H1 (cell line): ENCODE results near the gene CELF6. TPM values are rescaled to one million over a fixed set of nuclear protein-coding genes. Genes with fewer than 3 reads are reported as not detected.

ENCODE experiments used
- CTCF ChIA-PET: fragments of 300-600 bp; sonication (Branson Sonifier 250); formaldehyde crosslinking; loops from one replicate; lab custom pipeline; 2021; ENCODE audit not compliant: partially characterized antibody; lab: Charles Lee
- POLR2A ChIA-PET: fragments of 300-600 bp; sonication (Branson Sonifier 250); formaldehyde crosslinking; loops from one replicate; lab custom pipeline; 2021; ENCODE audit warnings: inconsistent platforms; ENCODE audit not compliant: partially characterized antibody; lab: Charles Lee
- DNase-seq, 2 experiments: peaks; one replicate each; pipeline versions ENCODE4 v3.0.0 to v3.0.0-alpha.2; 2010 to 2022; ENCODE audit warnings: low spot score in 2 of 2, low read depth in 1 of 2, mixed read lengths in 1 of 2
- FAIRE-seq: peaks from 2 replicates; lab custom pipeline; 2011; peaks lifted over from hg19 to GRCh38; lab: Jason Lieb, UNC
- H2AFZ ChIP-seq: 2 replicates; pipeline ENCODE4 v1.8.1; 2012; ENCODE audit warnings: low read length, inconsistent platforms
- H2AK5ac ChIP-seq: 2 replicates; pipeline ENCODE4 v1.6.1; 2013; ENCODE audit warnings: low read depth, low read length
- H2BK120ac ChIP-seq: replicated peaks from 2 replicates; pipeline ENCODE3; 2013; ENCODE audit warnings: low read depth, low read length, inconsistent platforms
- H2BK12ac ChIP-seq: 2 replicates; pipeline ENCODE4 v1.6.1; 2013; ENCODE audit warnings: low read depth, low read length
- H2BK15ac ChIP-seq: 2 replicates; pipeline ENCODE4 v1.6.1; 2013; ENCODE audit warnings: low read length
- H2BK20ac ChIP-seq: 2 replicates; pipeline ENCODE4 v1.6.1; 2013; ENCODE audit warnings: low read length
- H2BK5ac ChIP-seq: 2 replicates; pipeline ENCODE4 v1.6.1; 2013; ENCODE audit warnings: low read depth, low read length
- H3K14ac ChIP-seq: 2 replicates; pipeline ENCODE4 v1.6.1; 2013; ENCODE audit warnings: inconsistent platforms; ENCODE audit not compliant: insufficient read length
- H3K18ac ChIP-seq: 2 replicates; pipeline ENCODE4 v1.6.1; 2013; ENCODE audit warnings: low read length; ENCODE audit errors: extremely low read depth
- H3K23ac ChIP-seq: 2 replicates; pipeline ENCODE4 v1.6.1; 2013; ENCODE audit warnings: inconsistent platforms; ENCODE audit not compliant: insufficient read length
- H3K23me2 ChIP-seq: 2 replicates; pipeline ENCODE4 v1.6.1; 2013; ENCODE audit warnings: low read depth, low read length
- H3K27ac ChIP-seq: 2 replicates; pipeline ENCODE4 v1.6.1; 2011; ENCODE audit warnings: low read depth, low read length, inconsistent platforms
- H3K27me3 ChIP-seq, 4 experiments: replicated peaks in 1 of 4; 1 replicate in 1 of 4; 2 replicates in 3 of 4; pipeline versions ENCODE4 v1.6.1 to v1.8.1; 2011 to 2013; ENCODE audit warnings: low read length in 3 of 4, mild to moderate bottlenecking in 3 of 4, inconsistent platforms in 2 of 4, mixed read lengths in 2 of 4, moderate library complexity in 1 of 4; ENCODE audit not compliant: control insufficient read depth in 3 of 4, insufficient read depth in 3 of 4; ENCODE audit errors: extremely low read depth in 1 of 4
- H3K36me3 ChIP-seq, 4 experiments: 2 replicates each; pipeline versions ENCODE4 v1.6.1 to v1.8.1; 2011 to 2013; ENCODE audit warnings: mild to moderate bottlenecking in 4 of 4, low read length in 3 of 4, moderate library complexity in 2 of 4, control low read depth in 1 of 4, inconsistent platforms in 1 of 4; ENCODE audit not compliant: insufficient read depth in 4 of 4, control insufficient read depth in 2 of 4
- H3K4ac ChIP-seq: replicated peaks from 2 replicates; pipeline ENCODE3; 2013; ENCODE audit warnings: low read length, low read depth, mixed read lengths, inconsistent platforms; ENCODE audit not compliant: insufficient read length
- H3K4me1 ChIP-seq, 4 experiments: replicated peaks in 1 of 4; 1 replicate in 1 of 4; 2 replicates in 3 of 4; pipeline versions ENCODE4 v1.6.1 to v1.8.1; 2011 to 2013; ENCODE audit warnings: low read length in 3 of 4, inconsistent platforms in 2 of 4, mixed read lengths in 1 of 4; ENCODE audit not compliant: insufficient read depth in 4 of 4, control insufficient read depth in 3 of 4
- H3K4me2 ChIP-seq, 2 experiments: 2 replicates each; pipeline versions ENCODE4 v1.6.1 to v1.8.1; 2011 to 2013; ENCODE audit warnings: low read depth in 2 of 2, low read length in 2 of 2, control low read depth in 1 of 2, inconsistent platforms in 1 of 2, mild to moderate bottlenecking in 1 of 2; ENCODE audit not compliant: insufficient read depth in 1 of 2
- H3K4me3 ChIP-seq, 4 experiments: fragments of 200-600, 300-600 bp in 1 of 4; sonication (generic), shearing (Covaris generic), sonication (Bioruptor Twin) in 1 of 4; 2 replicates each; pipeline versions ENCODE4 v1.5.1 to v1.8.1; 2011 to 2016; ENCODE audit warnings: low read length in 4 of 4, low read depth in 3 of 4, control low read depth in 2 of 4, inconsistent platforms in 2 of 4, mild to moderate bottlenecking in 2 of 4, mixed read lengths in 1 of 4, moderate library complexity in 1 of 4; ENCODE audit not compliant: insufficient read depth in 2 of 4; ENCODE audit errors: extremely low read depth in 1 of 4
- H3K56ac ChIP-seq: replicated peaks from 2 replicates; pipeline ENCODE3; 2013; ENCODE audit warnings: low read depth, mild to moderate bottlenecking, mixed read lengths, low read length, inconsistent platforms; ENCODE audit not compliant: insufficient read length
- H3K79me1 ChIP-seq: 2 replicates; pipeline ENCODE4 v1.6.1; 2013; ENCODE audit warnings: low read depth, low read length, control low read depth
- H3K79me2 ChIP-seq, 2 experiments: 2 replicates each; pipeline versions ENCODE4 v1.6.1 to v1.8.1; 2012 to 2013; ENCODE audit warnings: low read length in 2 of 2, mild to moderate bottlenecking in 2 of 2, inconsistent platforms in 1 of 2; ENCODE audit not compliant: insufficient read depth in 2 of 2, control insufficient read depth in 1 of 2
- H3K9ac ChIP-seq, 4 experiments: replicated peaks in 1 of 4; 1 replicate in 1 of 4; 2 replicates in 3 of 4; pipeline versions ENCODE4 v1.6.1 to v1.8.1; 2011 to 2013; ENCODE audit warnings: low read depth in 3 of 4, low read length in 3 of 4, control low read depth in 2 of 4, mild to moderate bottlenecking in 2 of 4, moderate library complexity in 2 of 4, inconsistent platforms in 1 of 4; ENCODE audit errors: extremely low read depth in 1 of 4
- H3K9me3 ChIP-seq, 2 experiments: 2 replicates each; pipeline versions ENCODE4 v1.6.1 to v1.8.1; 2012 to 2013; ENCODE audit warnings: mild to moderate bottlenecking in 2 of 2, moderate library complexity in 2 of 2, control low read depth in 1 of 2, inconsistent platforms in 1 of 2, low read depth in 1 of 2, low read length in 1 of 2, mixed read lengths in 1 of 2; ENCODE audit not compliant: insufficient read depth in 2 of 2
- H4K20me1 ChIP-seq, 2 experiments: replicated peaks in 1 of 2; 2 replicates each; pipeline versions ENCODE3 to v1.8.1; 2011 to 2013; ENCODE audit warnings: inconsistent platforms in 2 of 2, low read length in 2 of 2, mild to moderate bottlenecking in 1 of 2; ENCODE audit not compliant: insufficient read depth in 2 of 2, control insufficient read depth in 1 of 2
- H4K5ac ChIP-seq: 2 replicates; pipeline ENCODE4 v1.6.1; 2013; ENCODE audit warnings: low read length, low read depth, mixed read lengths, inconsistent platforms; ENCODE audit not compliant: insufficient read length
- H4K8ac ChIP-seq: 2 replicates; pipeline ENCODE4 v1.8.0; 2013; ENCODE audit warnings: mild to moderate bottlenecking, moderate library complexity, low read length, inconsistent platforms; ENCODE audit not compliant: insufficient read depth; ENCODE audit errors: extremely low read depth
- H4K91ac ChIP-seq: replicated peaks from 2 replicates; pipeline ENCODE3; 2013; ENCODE audit warnings: low read length, mixed read lengths, inconsistent platforms; ENCODE audit not compliant: insufficient read length
- CBX5 ChIP-seq: fragments of 300-800, 300-1000 bp; sonication (generic); IDR thresholded peaks from 2 replicates; pipeline ENCODE4 v1.7.1; 2016; ENCODE audit warnings: antibody characterized with exemption, low read length, low read depth
- CEBPB ChIP-seq: IDR thresholded peaks from 2 replicates; pipeline ENCODE4 v1.6.1; 2012; ENCODE audit warnings: low read depth, low read length
- CHD1 ChIP-seq: IDR thresholded peaks from 2 replicates; pipeline ENCODE4 v1.6.1; 2012; ENCODE audit warnings: low read depth, low read length, improper control_type of control experiment
- JUND ChIP-seq: IDR thresholded peaks from 2 replicates; pipeline ENCODE4 v1.6.1; 2011; ENCODE audit warnings: mild to moderate bottlenecking, improper control_type of control experiment, low read length
- KDM5A ChIP-seq: fragments of 200-600 bp; IDR thresholded peaks from 2 replicates; pipeline ENCODE4 v1.7.1; 2012; ENCODE audit warnings: mild to moderate bottlenecking, low read length, inconsistent platforms, mixed read lengths
- POLR2A ChIP-seq, 2 experiments: IDR thresholded peaks; 1 replicate in 1 of 2; 2 replicates in 1 of 2; pipeline ENCODE4 v1.6.1; 2011; ENCODE audit warnings: low read depth in 2 of 2, low read length in 2 of 2, mild to moderate bottlenecking in 2 of 2; ENCODE audit errors: control extremely low read depth in 1 of 2
- RXRA ChIP-seq: IDR thresholded peaks from 2 replicates; pipeline ENCODE4 v1.6.1; 2011; ENCODE audit warnings: low read depth, mild to moderate bottlenecking, low read length, moderate library complexity; ENCODE audit not compliant: insufficient read depth
- SIX5 ChIP-seq: IDR thresholded peaks from 2 replicates; pipeline ENCODE4 v1.6.1; 2011; ENCODE audit warnings: mild to moderate bottlenecking, low read depth, low read length
- TBP ChIP-seq: IDR thresholded peaks from 2 replicates; pipeline ENCODE4 v1.6.1; 2011; ENCODE audit warnings: low read depth, low read length, improper control_type of control experiment
- WGBS, 2 experiments: shearing (Covaris generic) in 1 of 2; methylation state at CpG; one replicate each; pipeline versions ENCODE4 v1.1.6 to v1.1.7; 2013 to 2015; ENCODE audit warnings: low lambda C conversion rate in 2 of 2, mixed read lengths in 2 of 2, inconsistent platforms in 1 of 2, low coverage in 1 of 2, missing lambda C conversion rate in 1 of 2; ENCODE audit not compliant: insufficient replicate concordance in 2 of 2, insufficient coverage in 1 of 2, insufficient read length in 1 of 2; ENCODE audit errors: extremely low coverage in 1 of 2, missing lambda C conversion rate in 1 of 2; 5-methylcytosine and 5-hydroxymethylcytosine counted together
- polyA plus RNA-seq, 7 experiments: library from polyadenylated mRNA; depleted of rRNA in 3 of 7; stranded (reverse) in 5 of 7; unstranded in 2 of 7; fragments of >200 nt in 5 of 7; fragments of 200-250 nt in 2 of 7; gene quantifications; 1 replicate in 5 of 7; 2 replicates in 1 of 7; 4 replicates in 1 of 7; pipeline versions ENCODE4 v1.2.1 to v1.2.3, GENCODE V29; 2011 to 2013; ENCODE audit warnings: missing spikeins in 2 of 7, mixed read lengths in 2 of 7
- total RNA-seq: library from RNA; stranded (reverse); fragmentation: NEBNext Ultra II Directional; extraction: Animal tissue kit (Norgen Biotek cat#: 25700); gene quantifications from 2 replicates; pipeline ENCODE4 v1.2.1, GENCODE V29; 2021

The CELF6 gene
- total and polyA plus RNA-seq, 2 of the 8 experiments (the other 6 are each of a cell fraction or from before 2014, with no cell fraction given): 0.09 to 0.19 TPM

DNA sequence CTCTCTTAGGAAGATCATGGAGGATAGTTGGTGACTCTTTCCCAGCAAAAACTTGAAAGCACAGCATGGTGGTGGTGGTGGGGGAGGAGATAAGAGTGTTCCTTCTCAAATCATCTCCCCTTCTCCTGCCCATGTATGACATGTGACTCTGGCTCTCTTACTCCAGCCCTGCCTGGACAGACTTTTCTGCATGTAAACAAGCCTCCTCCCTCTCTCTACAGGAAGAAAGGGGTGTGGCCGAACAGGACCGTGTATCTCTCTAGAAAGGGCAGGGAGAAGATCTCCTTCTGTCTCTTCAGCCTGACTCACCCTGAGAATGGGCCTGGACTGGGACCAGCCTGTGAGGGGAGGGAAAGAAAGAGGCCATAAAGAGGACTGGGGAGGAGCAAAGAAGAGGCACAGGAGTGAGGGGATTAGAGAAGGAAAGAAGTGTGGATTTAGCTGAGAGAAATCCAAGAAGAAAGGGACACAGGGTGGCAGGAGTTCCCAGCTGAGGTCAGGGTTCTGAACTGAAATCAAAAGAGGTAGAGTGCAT lies 1.5 kb downstream of the CELF6 start:
- 19% methylated on average over 2 of the region's 2 CpGs; no CpG with 5 or more reads in 1 of the 2 experiments for WGBS, 2 experiments
- Histone ChIP-seq H3K56ac (no peak overlapping the region), H3K79me2 (no peaks in the 10 kb centered on the region), H3K23ac (no peak overlapping the region), H3K4me1 (peaks cover 0 to 4% (median 0%) of the 10 kb centered on the region in 4 experiments; a peak in 1 of 7 replicates), H3K14ac (no peak overlapping the region), H3K4me2 (no peak overlapping the region), H2AFZ (no peak overlapping the region), H3K9ac (no peak overlapping the region; a peak in 1 of 7 replicates), H3K18ac (no peak overlapping the region), H2BK20ac (no peak overlapping the region), H4K91ac (no peak overlapping the region), H3K79me1 (no peaks in the 10 kb centered on the region), H4K20me1 (peaks cover 2 to 6% of the 10 kb centered on the region in 2 experiments), H3K4me3 (no peak overlapping the region), H4K8ac (no peak overlapping the region), H2BK15ac (no peak overlapping the region), H3K27me3 (peaks cover 5 to 26% (median 21%) of the 10 kb centered on the region in 4 experiments), H3K36me3 (no peaks in the 10 kb centered on the region), H3K23me2 (peaks cover 4% of the 10 kb centered on the region), H2BK12ac (no peak overlapping the region), H2BK5ac (no peak overlapping the region), H2AK5ac (no peak overlapping the region), H3K4ac (no peak overlapping the region), H3K27ac (no peak overlapping the region), H2BK120ac (no peak overlapping the region), H4K5ac (no peak overlapping the region), H3K9me3 (no peaks in the 10 kb centered on the region)
- peak in 1 of 2 experiments; percentile 26 for DNase-seq
- CTCF ChIA-PET: interaction anchor here (1.2 kb wide), 1 partner anchor 33 kb away, joined by 7 read pairs; no protein-coding TSS in a partner anchor
- no peak for FAIRE-seq
- POLR2A ChIA-PET: interaction anchor here (1.4 kb wide), 1 partner anchor 88 kb away, joined by 3 read pairs; the partner anchor contains the start of gene PKM
- TF ChIP-seq SIX5: no peak
- no peak for TF ChIP-seq POLR2A (IDR thresholded peaks at IDR 0.05; ENCODE audit: control extremely low read depth in 1 of 2, low read depth in 2 of 2, low read length in 2 of 2)
- TF ChIP-seq KDM5A: no peak
- TF ChIP-seq CHD1: no peak
- no peak for TF ChIP-seq CBX5
- no peak for TF ChIP-seq CEBPB
- TF ChIP-seq RXRA: no peak
- TF ChIP-seq JUND: no peak
- TF ChIP-seq TBP: no peak
